H1 (cell line): ENCODE data around the gene MINAR1. TPM values are rescaled to one million over a fixed set of nuclear protein-coding genes. Genes with fewer than 3 reads are reported as not detected.

Experiments used
- CTCF ChIA-PET: fragments of 300-600 bp; sonication (Branson Sonifier 250); formaldehyde crosslinking; loops from one replicate; lab custom pipeline; 2021; ENCODE audit not compliant: partially characterized antibody; lab: Charles Lee
- POLR2A ChIA-PET: fragments of 300-600 bp; sonication (Branson Sonifier 250); formaldehyde crosslinking; loops from one replicate; lab custom pipeline; 2021; ENCODE audit warnings: inconsistent platforms; ENCODE audit not compliant: partially characterized antibody; lab: Charles Lee
- DNase-seq, 2 experiments: peaks; one replicate each; pipeline versions ENCODE4 v3.0.0 to v3.0.0-alpha.2; 2010 to 2022; ENCODE audit warnings: low spot score in 2 of 2, low read depth in 1 of 2, mixed read lengths in 1 of 2
- FAIRE-seq: peaks from 2 replicates; lab custom pipeline; 2011; peaks lifted over from hg19 to GRCh38; lab: Jason Lieb, UNC
- H2AFZ ChIP-seq: 2 replicates; pipeline ENCODE4 v1.8.1; 2012; ENCODE audit warnings: low read length, inconsistent platforms
- H2AK5ac ChIP-seq: 2 replicates; pipeline ENCODE4 v1.6.1; 2013; ENCODE audit warnings: low read depth, low read length
- H2BK120ac ChIP-seq: replicated peaks from 2 replicates; pipeline ENCODE3; 2013; ENCODE audit warnings: low read depth, low read length, inconsistent platforms
- H2BK12ac ChIP-seq: 2 replicates; pipeline ENCODE4 v1.6.1; 2013; ENCODE audit warnings: low read depth, low read length
- H2BK15ac ChIP-seq: 2 replicates; pipeline ENCODE4 v1.6.1; 2013; ENCODE audit warnings: low read length
- H2BK20ac ChIP-seq: 2 replicates; pipeline ENCODE4 v1.6.1; 2013; ENCODE audit warnings: low read length
- H2BK5ac ChIP-seq: 2 replicates; pipeline ENCODE4 v1.6.1; 2013; ENCODE audit warnings: low read depth, low read length
- H3K14ac ChIP-seq: 2 replicates; pipeline ENCODE4 v1.6.1; 2013; ENCODE audit warnings: inconsistent platforms; ENCODE audit not compliant: insufficient read length
- H3K18ac ChIP-seq: 2 replicates; pipeline ENCODE4 v1.6.1; 2013; ENCODE audit warnings: low read length; ENCODE audit errors: extremely low read depth
- H3K23ac ChIP-seq: 2 replicates; pipeline ENCODE4 v1.6.1; 2013; ENCODE audit warnings: inconsistent platforms; ENCODE audit not compliant: insufficient read length
- H3K23me2 ChIP-seq: 2 replicates; pipeline ENCODE4 v1.6.1; 2013; ENCODE audit warnings: low read depth, low read length
- H3K27ac ChIP-seq: 2 replicates; pipeline ENCODE4 v1.6.1; 2011; ENCODE audit warnings: low read depth, low read length, inconsistent platforms
- H3K27me3 ChIP-seq, 4 experiments: replicated peaks in 1 of 4; 1 replicate in 1 of 4; 2 replicates in 3 of 4; pipeline versions ENCODE4 v1.6.1 to v1.8.1; 2011 to 2013; ENCODE audit warnings: low read length in 3 of 4, mild to moderate bottlenecking in 3 of 4, inconsistent platforms in 2 of 4, mixed read lengths in 2 of 4, moderate library complexity in 1 of 4; ENCODE audit not compliant: control insufficient read depth in 3 of 4, insufficient read depth in 3 of 4; ENCODE audit errors: extremely low read depth in 1 of 4
- H3K36me3 ChIP-seq, 4 experiments: 2 replicates each; pipeline versions ENCODE4 v1.6.1 to v1.8.1; 2011 to 2013; ENCODE audit warnings: mild to moderate bottlenecking in 4 of 4, low read length in 3 of 4, moderate library complexity in 2 of 4, control low read depth in 1 of 4, inconsistent platforms in 1 of 4; ENCODE audit not compliant: insufficient read depth in 4 of 4, control insufficient read depth in 2 of 4
- H3K4ac ChIP-seq: replicated peaks from 2 replicates; pipeline ENCODE3; 2013; ENCODE audit warnings: low read length, low read depth, mixed read lengths, inconsistent platforms; ENCODE audit not compliant: insufficient read length
- H3K4me1 ChIP-seq, 4 experiments: replicated peaks in 1 of 4; 1 replicate in 1 of 4; 2 replicates in 3 of 4; pipeline versions ENCODE4 v1.6.1 to v1.8.1; 2011 to 2013; ENCODE audit warnings: low read length in 3 of 4, inconsistent platforms in 2 of 4, mixed read lengths in 1 of 4; ENCODE audit not compliant: insufficient read depth in 4 of 4, control insufficient read depth in 3 of 4
- H3K4me2 ChIP-seq, 2 experiments: 2 replicates each; pipeline versions ENCODE4 v1.6.1 to v1.8.1; 2011 to 2013; ENCODE audit warnings: low read depth in 2 of 2, low read length in 2 of 2, control low read depth in 1 of 2, inconsistent platforms in 1 of 2, mild to moderate bottlenecking in 1 of 2; ENCODE audit not compliant: insufficient read depth in 1 of 2
- H3K4me3 ChIP-seq, 4 experiments: fragments of 200-600, 300-600 bp in 1 of 4; sonication (generic), shearing (Covaris generic), sonication (Bioruptor Twin) in 1 of 4; 2 replicates each; pipeline versions ENCODE4 v1.5.1 to v1.8.1; 2011 to 2016; ENCODE audit warnings: low read length in 4 of 4, low read depth in 3 of 4, control low read depth in 2 of 4, inconsistent platforms in 2 of 4, mild to moderate bottlenecking in 2 of 4, mixed read lengths in 1 of 4, moderate library complexity in 1 of 4; ENCODE audit not compliant: insufficient read depth in 2 of 4; ENCODE audit errors: extremely low read depth in 1 of 4
- H3K56ac ChIP-seq: replicated peaks from 2 replicates; pipeline ENCODE3; 2013; ENCODE audit warnings: low read depth, mild to moderate bottlenecking, mixed read lengths, low read length, inconsistent platforms; ENCODE audit not compliant: insufficient read length
- H3K79me1 ChIP-seq: 2 replicates; pipeline ENCODE4 v1.6.1; 2013; ENCODE audit warnings: low read depth, low read length, control low read depth
- H3K79me2 ChIP-seq, 2 experiments: 2 replicates each; pipeline versions ENCODE4 v1.6.1 to v1.8.1; 2012 to 2013; ENCODE audit warnings: low read length in 2 of 2, mild to moderate bottlenecking in 2 of 2, inconsistent platforms in 1 of 2; ENCODE audit not compliant: insufficient read depth in 2 of 2, control insufficient read depth in 1 of 2
- H3K9ac ChIP-seq, 4 experiments: replicated peaks in 1 of 4; 1 replicate in 1 of 4; 2 replicates in 3 of 4; pipeline versions ENCODE4 v1.6.1 to v1.8.1; 2011 to 2013; ENCODE audit warnings: low read depth in 3 of 4, low read length in 3 of 4, control low read depth in 2 of 4, mild to moderate bottlenecking in 2 of 4, moderate library complexity in 2 of 4, inconsistent platforms in 1 of 4; ENCODE audit errors: extremely low read depth in 1 of 4
- H3K9me3 ChIP-seq, 2 experiments: 2 replicates each; pipeline versions ENCODE4 v1.6.1 to v1.8.1; 2012 to 2013; ENCODE audit warnings: mild to moderate bottlenecking in 2 of 2, moderate library complexity in 2 of 2, control low read depth in 1 of 2, inconsistent platforms in 1 of 2, low read depth in 1 of 2, low read length in 1 of 2, mixed read lengths in 1 of 2; ENCODE audit not compliant: insufficient read depth in 2 of 2
- H4K20me1 ChIP-seq, 2 experiments: replicated peaks in 1 of 2; 2 replicates each; pipeline versions ENCODE3 to v1.8.1; 2011 to 2013; ENCODE audit warnings: inconsistent platforms in 2 of 2, low read length in 2 of 2, mild to moderate bottlenecking in 1 of 2; ENCODE audit not compliant: insufficient read depth in 2 of 2, control insufficient read depth in 1 of 2
- H4K5ac ChIP-seq: 2 replicates; pipeline ENCODE4 v1.6.1; 2013; ENCODE audit warnings: low read length, low read depth, mixed read lengths, inconsistent platforms; ENCODE audit not compliant: insufficient read length
- H4K8ac ChIP-seq: 2 replicates; pipeline ENCODE4 v1.8.0; 2013; ENCODE audit warnings: mild to moderate bottlenecking, moderate library complexity, low read length, inconsistent platforms; ENCODE audit not compliant: insufficient read depth; ENCODE audit errors: extremely low read depth
- H4K91ac ChIP-seq: replicated peaks from 2 replicates; pipeline ENCODE3; 2013; ENCODE audit warnings: low read length, mixed read lengths, inconsistent platforms; ENCODE audit not compliant: insufficient read length
- ATF3 ChIP-seq: IDR thresholded peaks from 2 replicates; pipeline ENCODE4 v1.6.1; 2011; ENCODE audit warnings: low read depth, mild to moderate bottlenecking, low read length; ENCODE audit not compliant: insufficient read depth
- CEBPB ChIP-seq: IDR thresholded peaks from 2 replicates; pipeline ENCODE4 v1.6.1; 2012; ENCODE audit warnings: low read depth, low read length
- EP300 ChIP-seq, 2 experiments: IDR thresholded peaks; 1 replicate in 1 of 2; 2 replicates in 1 of 2; pipeline ENCODE4 v1.6.1; 2011 to 2012; ENCODE audit warnings: low read depth in 2 of 2, low read length in 2 of 2, mild to moderate bottlenecking in 2 of 2, borderline replicate concordance in 1 of 2, inconsistent platforms in 1 of 2, moderate library complexity in 1 of 2
- HDAC2 ChIP-seq, 2 experiments: fragments of 300-600 bp in 1 of 2; sonication (generic) in 1 of 2; IDR thresholded peaks; 2 replicates each; pipeline ENCODE4 v1.6.1; 2011 to 2012; ENCODE audit warnings: low read depth in 2 of 2, low read length in 2 of 2, mild to moderate bottlenecking in 2 of 2, moderate library complexity in 2 of 2, borderline replicate concordance in 1 of 2, inconsistent platforms in 1 of 2
- KDM1A ChIP-seq: fragments of 200-600, 300-600 bp; sonication (generic); IDR thresholded peaks from 2 replicates; pipeline ENCODE4 v1.7.1; 2016; ENCODE audit warnings: mild to moderate bottlenecking, low read length, borderline replicate concordance
- MAFK ChIP-seq: IDR thresholded peaks from 2 replicates; pipeline ENCODE4 v1.6.1; 2012; ENCODE audit warnings: low read depth, mild to moderate bottlenecking, improper control_type of control experiment, low read length
- POU5F1 ChIP-seq: IDR thresholded peaks from 2 replicates; pipeline ENCODE4 v1.6.1; 2011; ENCODE audit warnings: low read depth, mild to moderate bottlenecking, low read length, moderate library complexity
- RAD21 ChIP-seq, 2 experiments: IDR thresholded peaks in 1 of 2; conservative IDR thresholded peaks in 1 of 2; 2 replicates each; pipeline ENCODE4 v1.6.1; 2011; ENCODE audit warnings: low read depth in 2 of 2, low read length in 2 of 2, improper control_type of control experiment in 1 of 2, inconsistent platforms in 1 of 2, mild to moderate bottlenecking in 1 of 2, moderate library complexity in 1 of 2
- SP1 ChIP-seq: IDR thresholded peaks from 2 replicates; pipeline ENCODE4 v1.6.1; 2011; ENCODE audit warnings: low read depth, low read length
- WGBS, 2 experiments: shearing (Covaris generic) in 1 of 2; methylation state at CpG; one replicate each; pipeline versions ENCODE4 v1.1.6 to v1.1.7; 2013 to 2015; ENCODE audit warnings: low lambda C conversion rate in 2 of 2, mixed read lengths in 2 of 2, inconsistent platforms in 1 of 2, low coverage in 1 of 2, missing lambda C conversion rate in 1 of 2; ENCODE audit not compliant: insufficient replicate concordance in 2 of 2, insufficient coverage in 1 of 2, insufficient read length in 1 of 2; ENCODE audit errors: extremely low coverage in 1 of 2, missing lambda C conversion rate in 1 of 2; 5-methylcytosine and 5-hydroxymethylcytosine counted together
- polyA plus RNA-seq, 7 experiments: library from polyadenylated mRNA; depleted of rRNA in 3 of 7; stranded (reverse) in 5 of 7; unstranded in 2 of 7; fragments of >200 nt in 5 of 7; fragments of 200-250 nt in 2 of 7; gene quantifications; 1 replicate in 5 of 7; 2 replicates in 1 of 7; 4 replicates in 1 of 7; pipeline versions ENCODE4 v1.2.1 to v1.2.3, GENCODE V29; 2011 to 2013; ENCODE audit warnings: missing spikeins in 2 of 7, mixed read lengths in 2 of 7
- total RNA-seq: library from RNA; stranded (reverse); fragmentation: NEBNext Ultra II Directional; extraction: Animal tissue kit (Norgen Biotek cat#: 25700); gene quantifications from 2 replicates; pipeline ENCODE4 v1.2.1, GENCODE V29; 2021
- TF ChIP-seq, protein P1 (sequence below): IDR thresholded peaks from 2 replicates; pipeline ENCODE4 v1.6.1; 2012; ENCODE audit warnings: low read length, inconsistent platforms

MINAR1 gene
- total and polyA plus RNA-seq, 2 of the 8 experiments (the other 6 are each of a cell fraction or from before 2014, with no cell fraction given): 0.17 to 0.67 TPM

GRCh38 chr15:79399606-79400005 lies 32.5 kb upstream of the MINAR1 start:
- Histone ChIP-seq H3K79me2 (no peaks in the 10 kb centered on the region), H3K79me1 (no peaks in the 10 kb centered on the region), H2AK5ac (no peak overlapping the region), H3K4ac (no peak overlapping the region), H4K8ac (no peak overlapping the region), H3K4me3 (no peak overlapping the region), H3K23me2 (no peaks in the 10 kb centered on the region), H3K23ac (no peak overlapping the region), H3K9ac (no peak overlapping the region), H3K36me3 (no peaks in the 10 kb centered on the region), H2BK15ac (no peak overlapping the region), H2BK5ac (no peak overlapping the region), H4K20me1 (peaks cover 0 to 3% of the 10 kb centered on the region in 2 experiments), H2AFZ (no peak overlapping the region), H3K27ac (no peak overlapping the region), H3K14ac (no peak overlapping the region), H2BK120ac (no peak overlapping the region), H3K56ac (no peak overlapping the region), H3K4me1 (peaks cover 0 to 3% (median 0%) of the 10 kb centered on the region in 4 experiments; a peak in 2 of 7 replicates), H3K9me3 (no peaks in the 10 kb centered on the region), H4K5ac (no peak overlapping the region), H3K4me2 (no peak overlapping the region), H3K27me3 (no peaks in the 10 kb centered on the region), H4K91ac (no peak overlapping the region), H2BK20ac (no peak overlapping the region), H2BK12ac (no peak overlapping the region), H3K18ac (no peak overlapping the region)
- FAIRE-seq (no peak), DNase-seq (no peak)
- 87% methylated on average over 4 of the region's 4 CpGs; no CpG with 5 or more reads in 1 of the 2 experiments for WGBS, 2 experiments
- POLR2A ChIA-PET: no interaction called here
- CTCF ChIA-PET: interaction anchor here (1.1 to 2.9 kb wide), 5 partner anchors 18 to 450 kb away, joined by 3 to 19 read pairs (median 4); no protein-coding TSS in a partner anchor
- TF ChIP-seq EP300 (IDR thresholded peaks at IDR 0.05; ENCODE audit: borderline replicate concordance in 1 of 2, low read depth in 2 of 2, low read length in 2 of 2) (no peak), ATF3 (no peak), MAFK (no peak), HDAC2 (IDR thresholded peaks at IDR 0.05; ENCODE audit: borderline replicate concordance in 1 of 2, low read depth in 2 of 2, low read length in 2 of 2) (no peak), KDM1A (no peak), SP1 (no peak), POU5F1 (no peak), RAD21 (IDR thresholded peaks at IDR 0.05 in 1 of 2, conservative IDR thresholded peaks at IDR 0.05 in 1 of 2; ENCODE audit: low read depth in 2 of 2, low read length in 2 of 2) (no peak), CEBPB (no peak)
- TF ChIP-seq, protein P1, sequence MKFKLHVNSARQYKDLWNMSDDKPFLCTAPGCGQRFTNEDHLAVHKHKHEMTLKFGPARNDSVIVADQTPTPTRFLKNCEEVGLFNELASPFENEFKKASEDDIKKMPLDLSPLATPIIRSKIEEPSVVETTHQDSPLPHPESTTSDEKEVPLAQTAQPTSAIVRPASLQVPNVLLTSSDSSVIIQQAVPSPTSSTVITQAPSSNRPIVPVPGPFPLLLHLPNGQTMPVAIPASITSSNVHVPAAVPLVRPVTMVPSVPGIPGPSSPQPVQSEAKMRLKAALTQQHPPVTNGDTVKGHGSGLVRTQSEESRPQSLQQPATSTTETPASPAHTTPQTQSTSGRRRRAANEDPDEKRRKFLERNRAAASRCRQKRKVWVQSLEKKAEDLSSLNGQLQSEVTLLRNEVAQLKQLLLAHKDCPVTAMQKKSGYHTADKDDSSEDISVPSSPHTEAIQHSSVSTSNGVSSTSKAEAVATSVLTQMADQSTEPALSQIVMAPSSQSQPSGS: no peak
